HG03432 (cell line): ENCODE measurements around the gene GJB5.
A peak's percentile ranks its signal among the peaks of the same experiment; 100 is the strongest.
"Not testable (repeated sequence)": the region's sequence is repeated elsewhere in the genome, so short reads cannot be mapped to it uniquely, and the experiment has no call there.

Experiments used
- ATAC-seq: cut with Tn5 transposase; IDR thresholded peaks from one replicate; pipeline ENCODE4 v1.9.1; 2021; ENCODE audit warnings: mild to moderate bottlenecking, moderate library complexity; ENCODE audit not compliant: unreplicated experiment

GJB5 gene

GRCh38 chr1:34773114-34773513, 18.3 kb downstream of the GJB5 start:
- not testable (repeated sequence) for ATAC-seq

- ATAC-seq: no peak
Measured at GRCh38 chr1:34774957-34775356, 20.1 kb downstream of the GJB5 start.

- no peak for ATAC-seq
Measured at GRCh38 chr1:34776911-34777310, 22.1 kb downstream of the GJB5 start.

GRCh38 chr1:34777519-34778321, 22.9 kb downstream of the GJB5 start:
- ATAC-seq: no peak

GRCh38 chr1:34778381-34778780, 23.5 kb downstream of the GJB5 start:
- ATAC-seq: no peak

GRCh38 chr1:34779005-34779404, 24.2 kb downstream of the GJB5 start:
- ATAC-seq: no peak

- no peak for ATAC-seq
Measured at GRCh38 chr1:34779526-34779925, 24.7 kb downstream of the GJB5 start.

- ATAC-seq: no peak
Measured at GRCh38 chr1:34779962-34780361, 25.1 kb downstream of the GJB5 start.

GRCh38 chr1:34780528-34780927, 25.7 kb downstream of the GJB5 start:
- no peak for ATAC-seq

- no peak for ATAC-seq
Measured at GRCh38 chr1:34781071-34781843, 26.4 kb downstream of the GJB5 start, which contains the start of gene GJB3. Gene GJB3, plus strand, starts transcription at chr1:34781214. Its CDS starts 3,549 bp downstream, at chr1:34784763.

GRCh38 chr1:34781844-34782391, 27.1 kb downstream of the GJB5 start:
- ATAC-seq: no peak

- no peak for ATAC-seq
Measured at GRCh38 chr1:34784751-34785221, 29.9 kb downstream of the GJB5 start.

- ATAC-seq: no peak
Measured at GRCh38 chr1:34785231-34785874, 30.5 kb downstream of the GJB5 start.

GRCh38 chr1:34785875-34786470, 31.1 kb downstream of the GJB5 start:
- ATAC-seq: no peak

GRCh38 chr1:34786521-34787325, 31.9 kb downstream of the GJB5 start:
- ATAC-seq: peak; percentile 56

- ATAC-seq: no peak
Measured at GRCh38 chr1:34787461-34788420, 32.9 kb downstream of the GJB5 start.

- ATAC-seq: no peak
Measured at GRCh38 chr1:34790985-34791384, 36.1 kb downstream of the GJB5 start.

GRCh38 chr1:34792424-34792823, 37.6 kb downstream of the GJB5 start:
- ATAC-seq: no peak
